Measurements from ENCODE around the gene IP6K1.
"Not testable (repeated sequence)": the region's sequence is repeated elsewhere in the genome, so short reads cannot be mapped to it uniquely, and the experiment has no call there.

Gene IP6K1

GRCh38 chr3:49706456-49707112 is 79.8 kb downstream of the IP6K1 start:
- DNase-seq: no peak

- no peak for DNase-seq
Measured at GRCh38 chr3:49705390-49705960, 80.9 kb downstream of the IP6K1 start.

- no peak for DNase-seq
Measured at GRCh38 chr3:49704629-49705028, 81.7 kb downstream of the IP6K1 start.

- DNase-seq: no peak
Measured at GRCh38 chr3:49703956-49704355, 82.4 kb downstream of the IP6K1 start.

- DNase-seq: peak; percentile 71 to 80
Measured at GRCh38 chr3:49703443-49703927, 82.9 kb downstream of the IP6K1 start.

GRCh38 chr3:49702672-49703071 is 83.7 kb downstream of the IP6K1 start:
- DNase-seq: no peak

GRCh38 chr3:49701388-49702077 is 84.8 kb downstream of the IP6K1 start:
- no peak for DNase-seq

- no peak for DNase-seq
Measured at GRCh38 chr3:49700453-49701128, 85.8 kb downstream of the IP6K1 start.

- no peak for DNase-seq
Measured at GRCh38 chr3:49700014-49700413, 86.3 kb downstream of the IP6K1 start.

GRCh38 chr3:49699281-49699979 is 86.9 kb downstream of the IP6K1 start:
- DNase-seq: no peak

GRCh38 chr3:49695350-49696015 is 90.9 kb downstream of the IP6K1 start:
- DNase-seq: not testable (repeated sequence)

GRCh38 chr3:49694409-49695070 is 91.8 kb downstream of the IP6K1 start:
- DNase-seq: not testable (repeated sequence)

- not testable (repeated sequence) for DNase-seq
Measured at GRCh38 chr3:49691481-49691880, 94.9 kb downstream of the IP6K1 start.

GRCh38 chr3:49690856-49691255 is 95.5 kb downstream of the IP6K1 start:
- DNase-seq: not testable (repeated sequence)

GRCh38 chr3:49689908-49690624 is 96.3 kb downstream of the IP6K1 start:
- DNase-seq: not testable (repeated sequence)

- DNase-seq: peak; percentile 90 to 94
Measured at GRCh38 chr3:49689046-49689907, 97.1 kb downstream of the IP6K1 start, which contains the start of the genes MST1 and RNF123. MST1 (minus strand) TSS chr3:49689474; CDS start chr3:49688691, 783 bp downstream. RNF123 (plus strand) TSS chr3:49689557; CDS start chr3:49691166, 1,609 bp downstream.

GRCh38 chr3:49688338-49689045 is 97.8 kb downstream of the IP6K1 start:
- DNase-seq: not testable (repeated sequence)

GRCh38 chr3:49687424-49687795 is 98.9 kb downstream of the IP6K1 start:
- DNase-seq: not testable (repeated sequence)
